ENCODE measurements around the gene CGB7. TPM values are rescaled to one million over a fixed set of nuclear protein-coding genes. Genes with fewer than 3 reads are reported as not detected.
"Not testable (repeated sequence)": the region's sequence is repeated elsewhere in the genome, so short reads cannot be mapped to it uniquely, and the experiment has no call there.

The CGB7 gene
- total and polyA plus RNA-seq, 12 donors = 0.14 to 0.37 TPM; not detected in 10

DNA sequence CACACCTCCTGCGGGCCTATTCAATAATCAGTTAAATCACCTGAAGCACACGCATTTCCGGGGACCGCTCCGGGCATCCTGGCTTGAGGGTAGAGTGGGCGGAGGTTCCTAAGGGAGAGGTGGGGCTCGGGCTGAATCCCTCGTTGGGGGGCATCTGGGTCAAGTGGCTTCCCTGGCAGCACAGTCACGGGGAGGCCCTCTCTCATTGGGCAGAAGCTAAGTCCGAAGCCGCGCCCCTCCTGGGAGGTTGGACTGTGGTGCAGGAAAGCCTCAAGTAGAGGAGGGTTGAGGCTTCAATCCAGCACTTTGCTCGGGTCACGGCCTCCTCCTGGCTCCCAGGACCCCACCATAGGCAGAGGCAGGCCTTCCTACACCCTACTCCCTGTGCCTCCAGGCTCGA, 14.0 kb downstream of the CGB7 start, which contains the start of gene CGB5:
Gene CGB5 (plus strand): TSS at position 301 of the 400 bp plus-strand sequence. CDS start 362 bp downstream, outside the sequence.
- H3K36me3 ChIP-seq; H3K4me1 ChIP-seq; DNase-seq; ATAC-seq; intact Hi-C loops (cut with DNase I); H3K27ac ChIP-seq; H3K4me3 ChIP-seq; H3K9me3 ChIP-seq; H3K27me3 ChIP-seq: not testable (repeated sequence)
- WGBS, 2 donors = 66 to 69% methylated on average over 14 to 15 of the region's 15 CpGs

DNA sequence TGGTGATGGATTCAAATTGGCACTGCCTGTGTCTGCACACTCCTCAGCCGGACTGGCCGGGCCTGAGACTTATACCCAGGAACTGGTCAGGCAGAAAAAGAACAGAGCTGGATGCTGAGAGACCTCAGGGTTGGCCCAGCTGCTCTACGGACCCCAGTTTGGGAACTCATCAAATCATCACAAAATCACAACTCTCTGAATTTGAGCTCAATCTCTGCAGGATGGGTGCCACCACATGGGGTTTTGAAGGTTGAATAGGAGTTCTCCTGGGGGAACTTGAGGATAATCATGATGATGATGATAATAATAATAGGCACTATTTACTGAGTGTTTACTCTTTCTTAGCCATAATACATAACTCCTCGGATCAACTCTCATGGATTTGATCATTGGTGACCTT, 14.9 kb downstream of the CGB7 start:
- intact Hi-C loops (cut with DNase I); H3K9me3 ChIP-seq; DNase-seq; ATAC-seq; H3K4me3 ChIP-seq; H3K4me1 ChIP-seq; H3K27ac ChIP-seq; H3K36me3 ChIP-seq; H3K27me3 ChIP-seq: not testable (repeated sequence)
- WGBS, 2 donors = 79 to 95% methylated on average over 2 to 4 of the region's 4 CpGs

DNA sequence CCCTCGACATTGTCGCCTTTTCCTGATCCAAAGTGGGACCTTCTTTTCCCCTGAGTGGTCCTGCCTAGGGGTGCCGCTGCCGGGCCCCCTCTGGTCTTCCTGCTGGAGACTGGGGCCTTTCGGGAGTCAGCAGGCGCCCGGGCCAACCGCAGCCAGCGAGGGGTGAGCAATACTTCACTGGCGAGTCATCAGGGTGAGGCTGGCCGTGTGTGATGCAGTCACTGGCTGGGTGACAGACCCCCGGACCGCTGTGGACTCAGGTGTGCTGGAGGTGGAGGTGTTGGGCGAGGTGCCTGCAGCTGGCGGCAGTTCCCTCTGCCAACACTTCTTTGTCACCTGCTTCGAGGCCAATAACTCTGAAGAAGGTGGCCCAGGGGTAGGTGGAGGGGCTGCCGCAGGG, 15.4 kb downstream of the CGB7 start:
- 74 to 79% methylated on average over 17 of the region's 17 CpGs for WGBS, 2 donors
- TF ChIP-seq, protein P1, sequence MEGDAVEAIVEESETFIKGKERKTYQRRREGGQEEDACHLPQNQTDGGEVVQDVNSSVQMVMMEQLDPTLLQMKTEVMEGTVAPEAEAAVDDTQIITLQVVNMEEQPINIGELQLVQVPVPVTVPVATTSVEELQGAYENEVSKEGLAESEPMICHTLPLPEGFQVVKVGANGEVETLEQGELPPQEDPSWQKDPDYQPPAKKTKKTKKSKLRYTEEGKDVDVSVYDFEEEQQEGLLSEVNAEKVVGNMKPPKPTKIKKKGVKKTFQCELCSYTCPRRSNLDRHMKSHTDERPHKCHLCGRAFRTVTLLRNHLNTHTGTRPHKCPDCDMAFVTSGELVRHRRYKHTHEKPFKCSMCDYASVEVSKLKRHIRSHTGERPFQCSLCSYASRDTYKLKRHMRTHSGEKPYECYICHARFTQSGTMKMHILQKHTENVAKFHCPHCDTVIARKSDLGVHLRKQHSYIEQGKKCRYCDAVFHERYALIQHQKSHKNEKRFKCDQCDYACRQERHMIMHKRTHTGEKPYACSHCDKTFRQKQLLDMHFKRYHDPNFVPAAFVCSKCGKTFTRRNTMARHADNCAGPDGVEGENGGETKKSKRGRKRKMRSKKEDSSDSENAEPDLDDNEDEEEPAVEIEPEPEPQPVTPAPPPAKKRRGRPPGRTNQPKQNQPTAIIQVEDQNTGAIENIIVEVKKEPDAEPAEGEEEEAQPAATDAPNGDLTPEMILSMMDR (IDR thresholded peaks at IDR 0.05) = no peak
- intact Hi-C loops (cut with DNase I) = no loop called here
- Histone ChIP-seq H3K4me1 (no peaks in the 10 kb centered on the region), H3K4me3 (no peak overlapping the region), H3K27ac (no peak overlapping the region), H3K36me3 (no peaks in the 10 kb centered on the region), H3K27me3 (no peaks in the 10 kb centered on the region), H3K9me3 (no peaks in the 10 kb centered on the region)
- ATAC-seq (no peak), DNase-seq (no peak)

DNA sequence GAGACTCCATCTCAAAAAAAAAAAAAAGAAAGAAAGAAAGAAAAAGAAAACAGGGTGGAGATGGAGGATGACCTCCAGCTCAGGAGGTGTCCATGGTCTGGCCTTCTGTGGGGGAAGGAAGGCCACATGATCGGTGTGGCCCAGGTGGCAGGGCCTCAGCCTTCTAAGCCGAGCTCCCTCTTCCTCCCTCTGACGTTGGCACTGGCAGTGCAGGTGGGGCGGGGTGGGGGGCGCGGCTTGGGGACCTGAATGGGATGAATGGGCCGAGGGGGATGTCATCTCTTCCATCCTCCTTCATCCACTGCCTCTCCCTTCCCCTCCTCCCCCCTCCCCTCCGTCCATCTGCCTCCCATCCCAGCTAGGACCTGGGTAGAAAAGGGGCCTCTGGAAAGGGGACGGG, 17.8 kb downstream of the CGB7 start:
- H3K4me1 ChIP-seq; H3K36me3 ChIP-seq; ATAC-seq; H3K27me3 ChIP-seq; DNase-seq; H3K9me3 ChIP-seq; intact Hi-C loops (cut with DNase I); H3K4me3 ChIP-seq; H3K27ac ChIP-seq: not testable (repeated sequence)
- 60 to 79% methylated on average over 9 of the region's 9 CpGs for WGBS, 2 donors

DNA sequence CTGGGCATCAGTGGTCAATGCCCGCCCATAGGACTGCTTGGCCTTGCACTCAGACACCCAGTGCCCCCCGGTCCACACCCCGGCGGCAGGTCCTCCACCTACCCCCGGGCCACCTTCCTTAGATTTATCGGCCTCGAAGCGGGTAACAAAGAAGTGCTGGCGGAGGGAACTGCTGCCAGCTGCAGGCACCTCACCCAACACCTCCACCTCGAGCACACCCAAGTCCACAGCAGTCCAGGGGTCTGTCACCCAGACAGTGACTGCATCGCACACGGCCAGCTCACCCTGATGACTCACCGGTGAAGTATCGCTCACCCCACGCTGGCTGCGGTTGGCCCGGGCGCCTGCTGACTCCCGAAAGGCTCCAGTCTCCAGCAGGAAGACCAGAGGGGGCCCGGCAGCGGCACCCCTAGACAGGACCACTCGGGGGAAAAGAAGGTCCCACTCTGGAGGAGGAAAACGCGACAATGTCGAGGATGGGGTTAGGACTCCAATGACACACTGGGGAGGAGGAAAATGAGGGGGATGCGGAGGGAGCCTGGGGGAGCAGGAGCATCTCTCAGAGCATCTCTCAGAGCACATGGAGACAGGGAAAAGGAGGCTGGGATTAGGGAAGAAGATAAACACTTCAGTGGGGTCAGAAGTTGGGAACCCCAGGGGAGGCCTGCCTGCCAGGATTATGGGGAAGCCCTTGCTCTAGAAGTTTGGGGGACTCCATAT, 18.8 kb downstream of the CGB7 start:
- H3K4me3 ChIP-seq; H3K36me3 ChIP-seq; DNase-seq; H3K4me1 ChIP-seq; H3K9me3 ChIP-seq; H3K27me3 ChIP-seq; intact Hi-C loops (cut with DNase I); ATAC-seq; H3K27ac ChIP-seq: not testable (repeated sequence)
- WGBS, 2 donors = 84% methylated on average over 26 of the region's 26 CpGs

DNA sequence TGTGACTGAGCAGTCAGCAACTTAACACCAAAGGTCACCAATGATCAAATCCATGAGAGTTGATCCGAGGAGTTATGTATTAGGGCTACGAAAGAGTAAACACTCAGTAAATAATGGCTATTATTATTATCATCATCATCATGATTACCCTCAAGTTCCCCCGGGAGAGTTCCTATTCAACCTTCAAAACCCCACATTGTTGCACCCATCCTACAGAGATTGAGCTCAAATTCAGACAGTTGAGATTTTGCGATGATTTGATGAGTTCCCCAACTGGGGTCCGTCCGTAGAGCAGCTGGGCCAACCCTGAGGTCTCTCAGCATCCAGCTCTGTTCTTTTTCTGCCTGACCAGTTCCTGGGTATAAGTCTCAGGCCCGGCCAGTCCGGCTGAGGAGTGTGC, 19.4 kb downstream of the CGB7 start:
- intact Hi-C loops (cut with DNase I); H3K27me3 ChIP-seq; H3K27ac ChIP-seq; DNase-seq; H3K4me1 ChIP-seq; ATAC-seq; H3K36me3 ChIP-seq; H3K4me3 ChIP-seq; H3K9me3 ChIP-seq: not testable (repeated sequence)
- WGBS, 2 donors = 92 to 94% methylated on average over 6 of the region's 8 CpGs

DNA sequence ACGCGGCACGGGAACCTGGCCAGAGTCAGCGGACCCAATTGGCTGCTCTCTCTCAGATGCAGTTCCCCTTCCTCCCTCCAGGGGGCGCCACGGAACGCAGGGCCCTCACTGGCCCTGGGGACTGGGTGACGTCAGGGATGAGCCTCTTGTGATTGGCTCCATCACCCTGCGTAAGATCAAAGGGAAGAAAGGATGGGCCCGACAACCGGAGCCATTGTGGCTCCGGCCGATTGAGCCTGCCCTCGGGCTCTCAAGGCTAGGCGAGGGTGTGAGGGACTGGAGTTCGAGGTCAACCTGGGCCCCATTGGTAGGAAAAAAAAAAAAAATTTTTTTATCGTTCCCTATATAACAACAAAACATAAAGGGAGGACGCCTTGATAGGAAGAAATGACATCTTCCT, 20.7 kb downstream of the CGB7 start, which contains the start of gene CGB1:
Gene CGB1 (minus strand): TSS at position 81 of the 400 bp plus-strand sequence. CDS start 184 bp downstream, outside the sequence.
- WGBS, 2 donors = 43 to 50% methylated on average over 17 to 18 of the region's 18 CpGs
- H3K4me3 ChIP-seq; H3K27me3 ChIP-seq; H3K9me3 ChIP-seq; H3K27ac ChIP-seq; H3K36me3 ChIP-seq; H3K4me1 ChIP-seq; ATAC-seq; DNase-seq; intact Hi-C loops (cut with DNase I): not testable (repeated sequence)
- TF ChIP-seq, protein P1 (IDR thresholded peaks at IDR 0.05) = peak in 7 of 9 donors; percentile 6 to 36 (median 22)

Data from heart right ventricle (tissue), 16 donors.